ENCODE data around the gene CSNK1D.

Gene CSNK1D

DNA sequence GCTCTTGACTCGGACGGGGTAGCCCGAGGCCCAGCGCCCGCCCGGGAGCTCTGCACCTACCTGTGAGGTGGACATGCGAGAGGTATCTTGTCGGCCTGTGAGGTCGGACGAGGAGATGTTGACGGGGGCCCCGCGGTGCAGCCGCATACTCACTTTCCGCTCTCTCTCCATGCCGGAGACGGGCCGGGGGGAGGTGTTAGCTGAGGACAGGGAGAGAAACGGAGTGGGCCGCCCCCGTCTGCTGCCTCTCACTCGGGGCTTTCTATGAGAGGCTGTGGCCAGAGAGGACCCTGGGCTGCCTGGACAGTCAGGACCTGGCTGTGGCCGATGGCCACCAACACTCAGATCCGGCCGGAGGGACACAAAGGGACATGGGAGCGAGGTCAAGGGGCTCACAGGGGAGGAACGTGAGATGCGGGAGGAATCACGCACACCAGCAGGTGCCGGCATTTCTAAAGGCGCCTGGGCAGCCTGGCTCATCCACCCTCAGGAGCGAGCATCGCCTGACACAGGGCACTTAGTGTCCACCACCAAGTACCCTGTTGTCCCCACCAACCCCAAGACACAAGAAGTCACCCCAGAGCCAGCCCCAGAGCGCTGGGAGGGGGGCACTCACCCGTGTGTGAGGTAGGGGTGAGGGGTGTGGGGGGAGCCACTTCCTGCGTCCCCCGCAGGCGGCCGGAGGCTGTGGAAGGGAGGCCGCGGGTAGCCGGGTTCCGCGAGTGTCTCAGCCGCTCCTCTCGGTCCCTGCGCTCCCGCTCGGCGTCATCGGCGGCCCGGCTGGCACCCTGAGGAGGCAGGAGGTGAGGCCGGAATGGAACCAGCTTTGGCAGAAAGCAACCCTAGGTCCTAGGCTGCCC is 24.5 kb downstream of the CSNK1D start:
- TF ChIP-seq, protein P1, sequence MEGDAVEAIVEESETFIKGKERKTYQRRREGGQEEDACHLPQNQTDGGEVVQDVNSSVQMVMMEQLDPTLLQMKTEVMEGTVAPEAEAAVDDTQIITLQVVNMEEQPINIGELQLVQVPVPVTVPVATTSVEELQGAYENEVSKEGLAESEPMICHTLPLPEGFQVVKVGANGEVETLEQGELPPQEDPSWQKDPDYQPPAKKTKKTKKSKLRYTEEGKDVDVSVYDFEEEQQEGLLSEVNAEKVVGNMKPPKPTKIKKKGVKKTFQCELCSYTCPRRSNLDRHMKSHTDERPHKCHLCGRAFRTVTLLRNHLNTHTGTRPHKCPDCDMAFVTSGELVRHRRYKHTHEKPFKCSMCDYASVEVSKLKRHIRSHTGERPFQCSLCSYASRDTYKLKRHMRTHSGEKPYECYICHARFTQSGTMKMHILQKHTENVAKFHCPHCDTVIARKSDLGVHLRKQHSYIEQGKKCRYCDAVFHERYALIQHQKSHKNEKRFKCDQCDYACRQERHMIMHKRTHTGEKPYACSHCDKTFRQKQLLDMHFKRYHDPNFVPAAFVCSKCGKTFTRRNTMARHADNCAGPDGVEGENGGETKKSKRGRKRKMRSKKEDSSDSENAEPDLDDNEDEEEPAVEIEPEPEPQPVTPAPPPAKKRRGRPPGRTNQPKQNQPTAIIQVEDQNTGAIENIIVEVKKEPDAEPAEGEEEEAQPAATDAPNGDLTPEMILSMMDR (conservative IDR thresholded peaks at IDR 0.05) = no peak
- no peak overlapping the region for H3K27ac ChIP-seq

DNA sequence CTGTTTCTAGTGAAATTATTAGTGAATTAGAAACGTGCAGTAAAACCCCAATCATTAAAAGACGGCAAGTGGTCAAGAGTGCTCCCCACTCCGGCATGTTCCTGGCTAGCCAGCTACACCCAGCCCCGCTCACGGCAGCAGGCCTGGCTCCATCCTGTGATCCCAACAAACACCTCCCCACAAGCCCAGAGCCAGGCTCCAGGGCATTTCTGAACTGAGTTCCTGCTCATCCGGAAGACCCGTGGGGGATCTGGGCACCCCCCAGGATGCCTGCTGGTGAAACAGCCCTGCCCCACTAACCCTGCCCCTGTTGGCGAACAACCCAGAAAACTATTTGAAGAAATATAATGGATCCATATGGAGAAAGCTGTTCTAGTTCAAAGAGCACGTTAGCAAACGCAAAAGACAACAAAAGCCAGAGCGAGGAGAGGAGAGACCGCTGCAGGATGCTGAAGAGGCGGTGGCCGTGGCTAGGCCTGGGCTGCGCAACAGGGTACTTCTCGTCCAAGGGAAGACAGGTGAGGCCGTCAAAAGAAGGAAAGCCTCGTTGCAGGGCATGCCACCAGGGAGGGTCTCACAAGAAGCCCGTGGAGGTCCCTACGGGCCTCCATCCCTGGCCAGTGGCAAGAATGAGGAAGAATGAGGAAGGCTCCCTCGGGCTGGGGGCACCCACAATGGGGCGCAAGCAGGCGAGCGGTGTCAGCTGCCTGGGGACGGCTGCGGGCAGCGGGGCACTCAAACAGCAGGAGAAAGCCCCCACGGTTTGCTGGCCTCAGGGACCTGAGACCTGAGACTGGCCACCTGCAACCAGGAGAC is 25.4 kb downstream of the CSNK1D start:
- no peak overlapping the region for H3K27ac ChIP-seq
- TF ChIP-seq, protein P1 (conservative IDR thresholded peaks at IDR 0.05) = no peak

DNA sequence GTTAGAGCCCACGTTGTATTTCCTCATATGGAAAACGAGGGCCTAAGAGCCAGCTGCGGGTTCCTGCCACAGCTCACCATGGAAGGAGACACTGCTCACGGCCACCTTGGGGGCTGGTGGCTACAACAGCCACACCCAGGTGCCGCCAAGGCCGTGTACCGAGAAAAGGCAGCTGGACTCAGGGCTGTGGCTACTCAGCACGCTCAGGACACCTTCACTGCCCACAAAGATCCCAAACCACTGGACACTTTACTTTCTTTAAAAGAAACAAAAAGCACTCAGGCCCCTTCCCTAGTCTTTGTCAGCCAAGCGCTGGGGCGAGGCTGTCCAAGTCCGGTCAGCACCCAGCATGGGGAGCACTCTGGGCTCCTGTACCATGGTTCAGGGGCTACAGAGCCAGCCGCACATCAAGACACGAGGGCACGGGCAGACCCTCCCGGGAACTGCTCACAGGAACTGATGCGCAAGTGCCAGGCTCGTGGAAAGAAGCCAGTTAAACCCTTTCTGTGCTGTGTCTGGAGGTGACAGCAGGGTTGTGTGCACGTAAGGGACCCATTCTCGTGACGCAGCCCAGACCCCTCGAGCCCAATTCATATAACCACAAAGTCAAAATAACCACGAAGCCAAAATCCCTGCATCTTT is 26.2 kb downstream of the CSNK1D start:
- H3K27ac ChIP-seq = peak overlapping the region; percentile 60

DNA sequence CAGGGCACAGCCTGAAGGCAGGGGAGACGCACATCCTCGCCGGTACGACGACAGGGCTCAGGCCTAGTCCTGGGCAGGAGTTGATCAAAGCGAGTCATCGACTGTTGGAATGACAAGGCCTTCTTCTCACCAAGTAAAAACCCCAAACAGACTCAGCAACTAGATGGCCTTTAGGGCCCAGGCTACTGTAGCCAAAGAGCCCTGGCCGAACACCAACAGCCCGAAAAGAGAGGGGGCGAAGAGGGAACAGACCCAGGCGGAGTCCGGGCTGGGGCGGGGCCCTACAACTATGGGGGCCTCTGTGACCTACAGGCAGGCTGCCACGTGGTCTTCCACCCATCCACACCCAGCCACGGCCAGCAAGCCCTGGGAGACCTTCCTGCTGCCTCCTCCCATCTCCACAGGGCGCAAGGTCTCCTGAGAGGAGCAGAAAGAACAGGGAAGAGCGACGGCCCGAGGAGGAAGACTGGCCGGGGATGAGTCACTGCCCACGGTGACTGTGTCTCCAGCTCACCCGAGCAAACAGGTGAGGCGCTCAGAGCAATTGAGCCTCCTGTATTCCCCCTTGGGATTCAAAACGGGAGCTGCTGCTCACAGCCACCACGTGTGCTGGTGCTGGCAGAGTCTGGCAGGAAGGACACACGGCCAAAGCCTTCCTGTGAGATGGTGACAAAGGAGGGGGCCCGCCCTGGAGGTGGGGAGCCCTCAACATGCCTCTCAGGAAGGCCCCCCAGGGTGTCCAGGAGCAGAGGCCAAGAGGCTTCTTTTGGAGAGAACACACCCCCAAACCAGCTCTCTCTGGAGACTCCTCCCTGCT is 26.9 kb downstream of the CSNK1D start:
- peak overlapping the region; percentile 60 for H3K27ac ChIP-seq
- TF ChIP-seq, protein P1 (conservative IDR thresholded peaks at IDR 0.05) = no peak

More for the DNA sequence above, 26.2 kb downstream of the CSNK1D start:
- TF ChIP-seq, protein P1 (conservative IDR thresholded peaks at IDR 0.05) = no peak

DNA sequence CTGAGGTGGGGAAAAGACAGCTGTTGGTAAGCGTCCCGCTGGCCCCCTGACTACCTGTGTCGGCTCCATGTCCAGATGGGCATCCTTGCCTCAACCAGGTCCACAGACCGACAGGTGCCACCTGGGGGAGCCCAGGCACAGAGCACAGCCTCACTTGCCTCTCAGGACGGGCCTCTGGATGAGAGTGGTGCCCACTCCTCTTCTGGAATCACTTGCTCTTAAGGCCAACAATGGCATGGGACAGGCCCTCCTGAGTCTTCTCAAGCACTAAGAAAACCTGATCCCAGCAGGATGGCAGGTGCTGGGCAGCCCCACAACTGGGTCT is 27.5 kb downstream of the CSNK1D start:
- H3K27ac ChIP-seq = peak overlapping the region; percentile 60
- TF ChIP-seq, protein P1 (conservative IDR thresholded peaks at IDR 0.05) = no peak

DNA sequence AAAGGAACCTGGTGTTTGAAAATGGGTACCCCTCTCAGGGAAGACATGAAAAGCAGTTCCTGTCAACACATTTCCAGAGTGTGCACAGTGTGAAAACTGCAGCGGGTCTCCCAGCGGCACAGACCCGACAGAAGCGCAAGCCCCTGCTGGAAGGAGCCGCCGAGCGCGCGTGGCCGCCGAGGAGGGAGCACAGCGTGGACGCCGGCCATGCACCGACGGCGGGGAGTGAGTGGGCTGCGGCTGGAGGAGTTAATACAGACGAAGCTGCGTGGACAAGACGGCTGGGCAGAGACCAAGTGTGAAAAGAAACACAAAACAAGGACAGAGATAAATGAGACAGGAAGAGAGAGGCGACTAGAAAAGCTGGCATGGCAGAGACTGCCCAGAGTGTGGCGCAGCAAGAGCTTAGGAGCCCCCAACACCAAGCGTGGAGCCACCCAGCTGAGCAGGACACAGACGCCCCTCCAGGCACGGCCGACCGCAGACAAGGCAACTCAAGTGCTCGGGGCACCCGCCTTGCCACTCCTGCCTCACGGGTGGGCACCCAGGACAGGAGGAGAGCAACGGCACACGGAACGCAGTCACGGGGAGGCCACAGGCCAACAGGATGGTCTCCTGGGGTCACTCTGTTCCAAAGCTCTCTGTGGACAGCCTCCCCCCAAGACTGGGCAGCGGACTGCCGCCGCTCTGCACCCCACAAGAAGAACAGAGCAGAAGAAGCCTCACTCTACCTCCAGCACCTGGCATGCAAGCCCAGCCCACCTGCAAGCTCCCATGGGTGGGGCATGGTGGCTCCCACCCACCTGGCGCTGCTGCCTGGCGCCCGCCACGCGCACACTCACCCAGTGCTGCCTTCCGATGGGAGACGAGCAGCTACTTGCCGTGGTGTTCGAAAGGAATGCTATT is 28.1 kb downstream of the CSNK1D start:
- TF ChIP-seq, protein P1 (conservative IDR thresholded peaks at IDR 0.05) = no peak
- peak overlapping the region; percentile 60 for H3K27ac ChIP-seq

All from VCaP (cell line).